Cardiac muscle cell (in vitro differentiated cells and primary cell): ENCODE measurements around the gene SAFB. TPM values are rescaled to one million over a fixed set of nuclear protein-coding genes. Genes with fewer than 3 reads are reported as not detected.

Experiments
- DNase-seq, 2 donors: peaks; one replicate each; pipeline versions ENCODE4 v3.0.0 to v3.0.0-alpha.2; 2010 to 2017; ENCODE audit warnings: low read depth in 1 of 2, low spot score in 1 of 2
- H3K27ac ChIP-seq: fragments of 200-600 bp; sonication (generic); 2 replicates; pipeline ENCODE4 v1.5.1; 2016
- H3K27me3 ChIP-seq: fragments of 200-600 bp; sonication (generic); 2 replicates; pipeline ENCODE4 v1.6.0; 2016; ENCODE audit warnings: control low read depth
- H3K36me3 ChIP-seq: fragments of 200-600 bp; sonication (generic); 2 replicates; pipeline ENCODE4 v1.5.1; 2016; ENCODE audit warnings: control low read depth
- H3K4me1 ChIP-seq: fragments of 200-600 bp; sonication (generic); 2 replicates; pipeline ENCODE4 v1.8.1; 2017; ENCODE audit warnings: low read depth, mild to moderate bottlenecking, mixed run types
- H3K4me3 ChIP-seq: fragments of 200-600 bp; sonication (generic); 2 replicates; pipeline ENCODE4 v1.5.1; 2016; ENCODE audit warnings: mild to moderate bottlenecking
- H3K9me3 ChIP-seq: fragments of 200-600 bp; sonication (generic); 2 replicates; pipeline ENCODE4 v1.5.1; 2017; ENCODE audit warnings: low read depth, mild to moderate bottlenecking, control low read depth
- polyA plus RNA-seq: library from polyadenylated mRNA; unstranded; fragments of >200 nt; fragmentation: Nextera tagmentation; extraction: Ambion mirVana; gene quantifications from 2 replicates; pipeline ENCODE4 v1.2.1, GENCODE V29; 2016
- total RNA-seq: library from RNA; depleted of rRNA; stranded (reverse); fragments of >200 nt; gene quantifications from 2 replicates; pipeline ENCODE4 v1.2.3, GENCODE V29; 2016
- TF ChIP-seq, protein P1 (sequence below): IDR thresholded peaks from 2 replicates; pipeline ENCODE4 v1.5.1; 2012; ENCODE audit warnings: low read depth, mild to moderate bottlenecking, low read length

Gene SAFB
- total and polyA plus RNA-seq, 2 experiments from 2014 or later, result 108 to 127 TPM

DNA sequence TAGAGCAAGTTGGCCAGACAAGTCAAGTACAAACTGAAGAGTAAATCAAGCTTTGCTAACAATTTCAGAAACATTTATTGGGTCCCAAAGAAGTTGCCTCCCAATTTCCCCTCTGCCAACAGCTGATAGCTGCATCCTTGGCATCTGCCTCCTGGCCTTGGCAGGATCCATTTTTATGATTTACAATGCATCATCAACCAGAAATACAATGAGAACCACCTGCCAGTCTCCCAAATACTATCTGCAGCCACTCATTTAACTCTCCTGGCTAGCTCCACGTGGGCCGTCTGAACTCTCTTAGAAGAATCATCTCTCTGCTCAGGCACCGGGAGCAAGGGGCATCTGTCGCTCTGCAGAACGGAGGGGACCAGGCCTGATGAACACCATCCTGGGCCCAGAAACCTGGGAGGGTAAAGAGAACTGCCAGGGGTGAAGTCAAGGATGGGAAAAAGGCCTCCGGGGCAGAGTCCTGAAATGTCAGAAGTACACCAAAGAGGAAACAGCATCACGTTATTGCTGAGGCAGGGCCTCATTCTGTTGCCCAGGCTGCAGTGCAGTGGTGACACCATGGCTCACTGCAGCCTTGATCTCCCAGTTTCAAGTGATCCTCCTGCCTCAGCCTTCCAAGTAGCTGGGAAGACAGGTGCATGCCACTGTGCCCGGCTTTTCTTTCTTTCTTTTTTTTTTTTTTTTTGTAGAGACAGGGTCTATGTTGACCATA is 94.5 kb downstream of the SAFB start:
- TF ChIP-seq, protein P1, sequence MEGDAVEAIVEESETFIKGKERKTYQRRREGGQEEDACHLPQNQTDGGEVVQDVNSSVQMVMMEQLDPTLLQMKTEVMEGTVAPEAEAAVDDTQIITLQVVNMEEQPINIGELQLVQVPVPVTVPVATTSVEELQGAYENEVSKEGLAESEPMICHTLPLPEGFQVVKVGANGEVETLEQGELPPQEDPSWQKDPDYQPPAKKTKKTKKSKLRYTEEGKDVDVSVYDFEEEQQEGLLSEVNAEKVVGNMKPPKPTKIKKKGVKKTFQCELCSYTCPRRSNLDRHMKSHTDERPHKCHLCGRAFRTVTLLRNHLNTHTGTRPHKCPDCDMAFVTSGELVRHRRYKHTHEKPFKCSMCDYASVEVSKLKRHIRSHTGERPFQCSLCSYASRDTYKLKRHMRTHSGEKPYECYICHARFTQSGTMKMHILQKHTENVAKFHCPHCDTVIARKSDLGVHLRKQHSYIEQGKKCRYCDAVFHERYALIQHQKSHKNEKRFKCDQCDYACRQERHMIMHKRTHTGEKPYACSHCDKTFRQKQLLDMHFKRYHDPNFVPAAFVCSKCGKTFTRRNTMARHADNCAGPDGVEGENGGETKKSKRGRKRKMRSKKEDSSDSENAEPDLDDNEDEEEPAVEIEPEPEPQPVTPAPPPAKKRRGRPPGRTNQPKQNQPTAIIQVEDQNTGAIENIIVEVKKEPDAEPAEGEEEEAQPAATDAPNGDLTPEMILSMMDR, result no peak
- Histone ChIP-seq H3K27me3 (no peaks in the 10 kb centered on the region), H3K27ac (no peak overlapping the region), H3K9me3 (no peaks in the 10 kb centered on the region), H3K4me3 (no peak overlapping the region), H3K36me3 (peaks cover 8% of the 10 kb centered on the region), H3K4me1 (peaks cover 6% of the 10 kb centered on the region)
- DNase-seq, result no peak

Other genes with a start within 250 kb of the SAFB start
- not detected in 2 replicates for gene ZNRF4, start 167.7 kb upstream of the SAFB start, total RNA-seq
- gene ZNRF4, start 167.7 kb upstream of the SAFB start, polyA plus RNA-seq, result 0.60 TPM in 1 of 2 replicates, not detected in the other
- gene TINCR, start 55.1 kb upstream of the SAFB start, total RNA-seq, result 1.3 and 2.4 TPM in 2 replicates
- 1.9 and 3.7 TPM in 2 replicates for gene TINCR, start 55.1 kb upstream of the SAFB start, polyA plus RNA-seq
- 36.3 and 55.5 TPM in 2 replicates for gene SAFB2, start 307 bp upstream of the SAFB start, total RNA-seq
- 66.3 and 71.8 TPM in 2 replicates for gene SAFB2, start 307 bp upstream of the SAFB start, polyA plus RNA-seq
- 59.1 and 90.7 TPM in 2 replicates for gene MICOS13, start 57.4 kb downstream of the SAFB start, total RNA-seq
- 134 and 173 TPM in 2 replicates for gene MICOS13, start 57.4 kb downstream of the SAFB start, polyA plus RNA-seq
- 62.5 and 80.5 TPM in 2 replicates for gene HSD11B1L, start 57.9 kb downstream of the SAFB start, total RNA-seq
- 60.1 and 61.9 TPM in 2 replicates for gene HSD11B1L, start 57.9 kb downstream of the SAFB start, polyA plus RNA-seq
- gene RPL36, start 67.2 kb downstream of the SAFB start, total RNA-seq, result 829 and 1,053 TPM in 2 replicates
- gene RPL36, start 67.2 kb downstream of the SAFB start, polyA plus RNA-seq, result 982 and 1,206 TPM in 2 replicates
- 125 and 151 TPM in 2 replicates for gene LONP1, start 97.1 kb downstream of the SAFB start, total RNA-seq
- gene LONP1, start 97.1 kb downstream of the SAFB start, polyA plus RNA-seq, result 110 TPM in 2 replicates
- gene CATSPERD, start 97.6 kb downstream of the SAFB start, total RNA-seq, result 0.11 TPM in 1 of 2 replicates, not detected in the other
- gene CATSPERD, start 97.6 kb downstream of the SAFB start, polyA plus RNA-seq, result not detected in 2 replicates
- 3.6 and 4.9 TPM in 2 replicates for gene PRR22, start 161.7 kb downstream of the SAFB start, total RNA-seq
- gene PRR22, start 161.7 kb downstream of the SAFB start, polyA plus RNA-seq, result 1.9 and 9.7 TPM in 2 replicates
- gene DUS3L, start 168.1 kb downstream of the SAFB start, total RNA-seq, result 40.9 and 43.4 TPM in 2 replicates
- gene DUS3L, start 168.1 kb downstream of the SAFB start, polyA plus RNA-seq, result 25.0 and 39.1 TPM in 2 replicates
- 28.2 and 36.1 TPM in 2 replicates for gene NRTN, start 182.0 kb downstream of the SAFB start, total RNA-seq
- gene NRTN, start 182.0 kb downstream of the SAFB start, polyA plus RNA-seq, result 68.2 and 85.8 TPM in 2 replicates
- 0.42 TPM in 1 of 2 replicates, not detected in the other for gene FUT6, start 216.6 kb downstream of the SAFB start, total RNA-seq
- not detected in 2 replicates for gene FUT6, start 216.6 kb downstream of the SAFB start, polyA plus RNA-seq
- gene FUT3, start 228.4 kb downstream of the SAFB start, total RNA-seq, result 0.14 and 3.8 TPM in 2 replicates
- 0.92 TPM in 1 of 2 replicates, not detected in the other for gene FUT3, start 228.4 kb downstream of the SAFB start, polyA plus RNA-seq
- 1.5 TPM in 1 of 2 replicates, not detected in the other for gene FUT5, start 247.5 kb downstream of the SAFB start, total RNA-seq
- gene FUT5, start 247.5 kb downstream of the SAFB start, polyA plus RNA-seq, result 8.9 TPM in 1 of 2 replicates, not detected in the other